Tibial nerve (tissue), 3 donors: ENCODE data around the gene KDM4D.

Experiments
- CTCF ChIP-seq, 5 experiments: fragments of 200-600 bp in 3 of 5; fragments of 450-650 bp in 2 of 5; sonication (generic) in 3 of 5; IDR thresholded peaks; one replicate each; pipeline ENCODE4 v1.5.1; 2016 to 2019; ENCODE audit warnings: antibody characterized with exemption in 5 of 5, mild to moderate bottlenecking in 3 of 5, moderate library complexity in 2 of 5
- POLR2A ChIP-seq, 2 donors: fragments of 450-650 bp; IDR thresholded peaks; one replicate each; pipeline ENCODE4 v1.6.1; 2017; ENCODE audit warnings: antibody characterized with exemption in 2 of 2, mild to moderate bottlenecking in 2 of 2, moderate library complexity in 2 of 2

DNA sequence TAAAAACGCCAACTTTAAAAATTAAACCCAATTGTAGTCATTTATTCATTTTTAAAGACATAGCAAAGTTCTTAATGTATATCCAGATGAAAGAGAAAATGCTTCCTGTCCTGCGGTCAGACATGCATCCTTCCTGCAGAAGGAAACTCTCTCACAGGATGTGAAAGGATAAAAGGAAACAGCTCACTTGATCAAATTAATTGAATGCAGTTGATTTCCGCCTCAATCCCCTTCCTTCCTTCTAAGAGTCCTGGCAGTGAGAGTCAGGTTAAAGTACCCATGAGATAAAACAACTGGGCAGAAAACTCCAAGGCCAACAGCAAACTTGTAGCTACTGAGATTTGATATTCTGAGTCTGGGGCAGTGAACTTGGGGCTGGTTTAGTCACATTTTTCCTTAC is 38.7 kb upstream of the KDM4D start:
- TF ChIP-seq CTCF (IDR thresholded peaks at IDR 0.05): no peak
- TF ChIP-seq POLR2A (IDR thresholded peaks at IDR 0.05): no peak
